SK-N-SH treated with all-trans-retinoic acid at 6 μM for 48 hours (cell line): ENCODE results near the gene ID4.
A peak's percentile ranks its signal among the peaks of the same experiment; 100 is the strongest.

Source experiments
- ATAC-seq: fragments of 200-7000 bp; cut with Tn5 transposase; 3 replicates; pipeline ENCODE4 v1.9.1; 2020; ENCODE audit warnings: mild to moderate bottlenecking, moderate library complexity
- ARNTL ChIP-seq: fragments of 450-650 bp; formaldehyde crosslinking; IDR thresholded peaks from 2 replicates; pipeline ENCODE4 v1.5.0; 2020; ENCODE audit warnings: low read depth, mild to moderate bottlenecking, moderate library complexity, borderline replicate concordance
- BACH2 ChIP-seq: fragments of 250-450 bp; sonication (Bioruptor Pico); IDR thresholded peaks from 2 replicates; pipeline ENCODE4 v1.9.0; 2021; ENCODE audit warnings: mild to moderate bottlenecking, borderline replicate concordance
- CSDC2 ChIP-seq: fragments of 250-450 bp; sonication (Bioruptor Pico); IDR thresholded peaks from 2 replicates; pipeline ENCODE4 v1.5.0; 2020; ENCODE audit warnings: mild to moderate bottlenecking, moderate library complexity
- GLIS3 ChIP-seq: fragments of 250-450 bp; sonication (Bioruptor Pico); IDR thresholded peaks from 2 replicates; pipeline ENCODE4 v1.5.0; 2020; ENCODE audit warnings: mild to moderate bottlenecking, moderate library complexity
- ISL1 ChIP-seq: fragments of 250-450 bp; sonication (Bioruptor Pico); IDR thresholded peaks from 2 replicates; pipeline ENCODE4 v2.1.2; 2022; ENCODE audit warnings: mild to moderate bottlenecking, moderate library complexity
- OSR1 ChIP-seq: fragments of 250-450 bp; sonication (Bioruptor Pico); IDR thresholded peaks from 2 replicates; pipeline ENCODE4 v1.8.0; 2022; ENCODE audit warnings: moderate library complexity, mild to moderate bottlenecking, inconsistent platforms
- PPARA ChIP-seq: fragments of 250-450 bp; sonication (Bioruptor Pico); IDR thresholded peaks from 2 replicates; pipeline ENCODE4 v1.5.0; 2020; ENCODE audit warnings: mild to moderate bottlenecking, borderline replicate concordance
- RARB ChIP-seq: fragments of 250-450 bp; sonication (Bioruptor Pico); IDR thresholded peaks from 2 replicates; pipeline ENCODE4 v1.8.0; 2021; ENCODE audit warnings: mild to moderate bottlenecking, moderate library complexity
- SNAI2 ChIP-seq: fragments of 250-450 bp; sonication (Bioruptor Pico); IDR thresholded peaks from 2 replicates; pipeline ENCODE4 v1.5.0; 2020; ENCODE audit warnings: mild to moderate bottlenecking, moderate library complexity
- TCF4 ChIP-seq: fragments of 250-450 bp; sonication (Bioruptor Pico); IDR thresholded peaks from 2 replicates; pipeline ENCODE4 v1.8.0; 2021; ENCODE audit warnings: mild to moderate bottlenecking, moderate library complexity, borderline replicate concordance
- TOX ChIP-seq: fragments of 250-450 bp; sonication (Bioruptor Pico); IDR thresholded peaks from 2 replicates; pipeline ENCODE4 v1.8.0; 2021; ENCODE audit warnings: mild to moderate bottlenecking, moderate library complexity, borderline replicate concordance
- ZC3H10 ChIP-seq: fragments of 250-450 bp; sonication (Bioruptor Pico); IDR thresholded peaks from 2 replicates; pipeline ENCODE4 v1.5.1; 2021; ENCODE audit warnings: mild to moderate bottlenecking, moderate library complexity
- ZFP3 ChIP-seq: fragments of 250-450 bp; sonication (Bioruptor Pico); IDR thresholded peaks from 2 replicates; pipeline ENCODE4 v1.5.0; 2020; ENCODE audit warnings: mild to moderate bottlenecking, moderate library complexity
- ZFP30 ChIP-seq: fragments of 450-650 bp; formaldehyde crosslinking; IDR thresholded peaks from 2 replicates; pipeline ENCODE4 v1.5.0; 2022; ENCODE audit warnings: mild to moderate bottlenecking, moderate library complexity
- ZNF565 ChIP-seq: fragments of 450-650 bp; formaldehyde crosslinking; conservative IDR thresholded peaks from 2 replicates; pipeline ENCODE4 v1.5.0; 2020; ENCODE audit warnings: low read depth, mild to moderate bottlenecking, moderate library complexity
- ZNF70 ChIP-seq: fragments of 450-650 bp; formaldehyde crosslinking; IDR thresholded peaks from 2 replicates; pipeline ENCODE4 v1.5.0; 2020; ENCODE audit warnings: mild to moderate bottlenecking, moderate library complexity
- ZNF8 ChIP-seq: fragments of 450-650 bp; formaldehyde crosslinking; IDR thresholded peaks from 2 replicates; pipeline ENCODE4 v1.5.0; 2020; ENCODE audit warnings: mild to moderate bottlenecking, moderate library complexity
- TF ChIP-seq, protein P1 (sequence below): fragments of 250-450 bp; sonication (Bioruptor Pico); IDR thresholded peaks from 2 replicates; pipeline ENCODE4 v1.5.0; 2020; ENCODE audit warnings: mild to moderate bottlenecking, moderate library complexity
- TF ChIP-seq, protein P2 (sequence below): fragments of 250-450 bp; sonication (Bioruptor Pico); IDR thresholded peaks from 2 replicates; pipeline ENCODE4 v1.5.1; 2020; ENCODE audit warnings: low read depth, mild to moderate bottlenecking, moderate library complexity
- TF ChIP-seq, protein P3 (sequence below): fragments of 250-450 bp; sonication (Bioruptor Pico); IDR thresholded peaks from 2 replicates; pipeline ENCODE4 v1.8.0; 2020; ENCODE audit warnings: mild to moderate bottlenecking, moderate library complexity, borderline replicate concordance
- TF ChIP-seq, protein P4 (sequence below): fragments of 250-450 bp; sonication (Bioruptor Pico); IDR thresholded peaks from 2 replicates; pipeline ENCODE4 v1.8.0; 2021; ENCODE audit warnings: low read depth, mild to moderate bottlenecking, moderate library complexity, borderline replicate concordance
- TF ChIP-seq, protein P5 (sequence below): fragments of 250-450 bp; sonication (Bioruptor Pico); IDR thresholded peaks from 2 replicates; pipeline ENCODE4 v1.5.1; 2021; ENCODE audit warnings: mild to moderate bottlenecking, moderate library complexity

Gene ID4

DNA sequence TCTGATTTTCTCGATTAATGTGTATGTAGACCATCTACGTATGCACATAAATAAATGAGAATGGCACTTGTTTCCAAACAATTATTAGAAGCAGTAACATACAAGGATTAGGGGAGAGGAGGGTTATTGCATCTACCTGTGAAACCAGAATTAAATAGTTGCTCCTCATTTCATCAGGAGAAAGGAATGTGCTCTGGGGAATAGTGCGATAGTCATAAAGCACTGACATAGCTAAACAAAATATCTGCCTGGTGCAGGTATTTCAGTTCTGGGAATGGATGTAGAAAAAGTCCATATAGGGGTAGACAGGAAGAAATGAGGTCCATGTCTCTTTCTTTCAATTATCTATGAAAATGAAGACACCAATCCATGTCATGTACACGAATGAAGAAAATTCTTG, 1.6 kb upstream of the ID4 start:
- no peak for ATAC-seq
- TF ChIP-seq ARNTL = no peak
- no peak for TF ChIP-seq RARB (CRISPR knock-in tag)
- no peak for TF ChIP-seq SNAI2 (CRISPR knock-in tag)
- no peak for TF ChIP-seq GLIS3 (CRISPR knock-in tag)
- TF ChIP-seq ZFP30 = no peak
- TF ChIP-seq, protein P1, sequence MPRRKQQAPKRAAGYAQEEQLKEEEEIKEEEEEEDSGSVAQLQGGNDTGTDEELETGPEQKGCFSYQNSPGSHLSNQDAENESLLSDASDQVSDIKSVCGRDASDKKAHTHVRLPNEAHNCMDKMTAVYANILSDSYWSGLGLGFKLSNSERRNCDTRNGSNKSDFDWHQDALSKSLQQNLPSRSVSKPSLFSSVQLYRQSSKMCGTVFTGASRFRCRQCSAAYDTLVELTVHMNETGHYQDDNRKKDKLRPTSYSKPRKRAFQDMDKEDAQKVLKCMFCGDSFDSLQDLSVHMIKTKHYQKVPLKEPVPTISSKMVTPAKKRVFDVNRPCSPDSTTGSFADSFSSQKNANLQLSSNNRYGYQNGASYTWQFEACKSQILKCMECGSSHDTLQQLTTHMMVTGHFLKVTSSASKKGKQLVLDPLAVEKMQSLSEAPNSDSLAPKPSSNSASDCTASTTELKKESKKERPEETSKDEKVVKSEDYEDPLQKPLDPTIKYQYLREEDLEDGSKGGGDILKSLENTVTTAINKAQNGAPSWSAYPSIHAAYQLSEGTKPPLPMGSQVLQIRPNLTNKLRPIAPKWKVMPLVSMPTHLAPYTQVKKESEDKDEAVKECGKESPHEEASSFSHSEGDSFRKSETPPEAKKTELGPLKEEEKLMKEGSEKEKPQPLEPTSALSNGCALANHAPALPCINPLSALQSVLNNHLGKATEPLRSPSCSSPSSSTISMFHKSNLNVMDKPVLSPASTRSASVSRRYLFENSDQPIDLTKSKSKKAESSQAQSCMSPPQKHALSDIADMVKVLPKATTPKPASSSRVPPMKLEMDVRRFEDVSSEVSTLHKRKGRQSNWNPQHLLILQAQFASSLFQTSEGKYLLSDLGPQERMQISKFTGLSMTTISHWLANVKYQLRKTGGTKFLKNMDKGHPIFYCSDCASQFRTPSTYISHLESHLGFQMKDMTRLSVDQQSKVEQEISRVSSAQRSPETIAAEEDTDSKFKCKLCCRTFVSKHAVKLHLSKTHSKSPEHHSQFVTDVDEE (CRISPR knock-in tag) = no peak
- TF ChIP-seq, protein P2, sequence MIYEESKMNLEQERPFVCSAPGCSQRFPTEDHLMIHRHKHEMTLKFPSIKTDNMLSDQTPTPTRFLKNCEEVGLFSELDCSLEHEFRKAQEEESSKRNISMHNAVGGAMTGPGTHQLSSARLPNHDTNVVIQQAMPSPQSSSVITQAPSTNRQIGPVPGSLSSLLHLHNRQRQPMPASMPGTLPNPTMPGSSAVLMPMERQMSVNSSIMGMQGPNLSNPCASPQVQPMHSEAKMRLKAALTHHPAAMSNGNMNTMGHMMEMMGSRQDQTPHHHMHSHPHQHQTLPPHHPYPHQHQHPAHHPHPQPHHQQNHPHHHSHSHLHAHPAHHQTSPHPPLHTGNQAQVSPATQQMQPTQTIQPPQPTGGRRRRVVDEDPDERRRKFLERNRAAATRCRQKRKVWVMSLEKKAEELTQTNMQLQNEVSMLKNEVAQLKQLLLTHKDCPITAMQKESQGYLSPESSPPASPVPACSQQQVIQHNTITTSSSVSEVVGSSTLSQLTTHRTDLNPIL (CRISPR knock-in tag) = no peak
- no peak for TF ChIP-seq ZNF70 (CRISPR knock-in tag)

DNA sequence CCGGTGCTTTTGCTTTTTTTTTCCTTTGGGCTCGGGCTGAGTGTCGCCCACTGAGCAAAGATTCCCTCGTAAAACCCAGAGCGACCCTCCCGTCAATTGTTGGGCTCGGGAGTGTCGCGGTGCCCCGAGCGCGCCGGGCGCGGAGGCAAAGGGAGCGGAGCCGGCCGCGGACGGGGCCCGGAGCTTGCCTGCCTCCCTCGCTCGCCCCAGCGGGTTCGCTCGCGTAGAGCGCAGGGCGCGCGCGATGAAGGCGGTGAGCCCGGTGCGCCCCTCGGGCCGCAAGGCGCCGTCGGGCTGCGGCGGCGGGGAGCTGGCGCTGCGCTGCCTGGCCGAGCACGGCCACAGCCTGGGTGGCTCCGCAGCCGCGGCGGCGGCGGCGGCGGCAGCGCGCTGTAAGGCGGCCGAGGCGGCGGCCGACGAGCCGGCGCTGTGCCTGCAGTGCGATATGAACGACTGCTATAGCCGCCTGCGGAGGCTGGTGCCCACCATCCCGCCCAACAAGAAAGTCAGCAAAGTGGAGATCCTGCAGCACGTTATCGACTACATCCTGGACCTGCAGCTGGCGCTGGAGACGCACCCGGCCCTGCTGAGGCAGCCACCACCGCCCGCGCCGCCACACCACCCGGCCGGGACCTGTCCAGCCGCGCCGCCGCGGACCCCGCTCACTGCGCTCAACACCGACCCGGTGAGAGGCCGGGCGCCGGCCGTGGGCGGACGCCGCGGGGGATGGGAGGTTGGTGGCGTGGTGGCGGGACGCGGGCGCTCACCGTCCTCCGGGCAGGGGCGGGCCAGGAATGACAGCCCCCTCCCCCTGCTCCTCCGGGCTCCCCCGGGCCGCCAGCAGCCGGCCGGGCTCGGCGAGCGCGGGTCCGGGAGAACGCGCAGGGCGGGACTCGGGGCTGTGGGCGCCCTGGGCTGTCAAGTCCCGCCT, 606 bp downstream of the ID4 start:
- ATAC-seq = peak; percentile 46

DNA sequence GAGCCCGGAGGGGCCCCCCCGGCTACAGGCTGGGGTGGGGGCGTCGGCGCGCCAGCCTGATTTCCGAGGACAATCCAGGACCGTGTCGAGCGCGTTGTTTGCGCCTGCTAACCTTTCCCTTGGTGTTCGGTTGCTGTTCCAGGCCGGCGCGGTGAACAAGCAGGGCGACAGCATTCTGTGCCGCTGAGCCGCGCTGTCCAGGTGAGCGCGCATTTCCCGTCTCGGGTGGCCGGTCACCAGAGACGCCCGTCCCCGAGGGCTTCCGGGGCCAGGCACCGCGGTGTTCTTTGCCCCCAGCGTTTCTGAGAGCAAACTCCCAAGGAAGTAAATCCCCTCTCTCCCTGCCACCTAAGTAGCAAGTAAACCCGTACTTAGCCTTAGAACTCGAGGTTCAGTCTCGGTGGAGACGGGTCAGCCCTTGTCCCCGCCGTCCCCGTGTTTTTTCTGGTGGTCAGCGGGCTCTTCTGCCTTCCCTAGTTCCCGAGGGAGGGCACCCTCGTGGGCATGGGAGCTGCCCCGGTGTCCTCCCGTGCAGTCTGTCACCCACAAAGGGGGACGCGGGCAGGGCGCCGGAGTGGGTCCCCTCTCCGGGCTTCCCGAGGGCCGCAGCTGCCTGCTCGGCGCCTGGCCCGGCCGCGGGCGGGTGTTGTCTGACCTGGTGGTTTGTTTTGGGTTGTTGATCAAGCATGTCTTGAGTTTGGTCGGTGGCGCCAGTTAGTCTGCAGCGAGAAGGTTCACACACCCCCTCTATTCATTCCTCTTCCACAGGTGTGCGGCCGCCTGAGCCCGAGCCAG, 1.5 kb downstream of the ID4 start:
- ATAC-seq = peak; percentile 32
- no peak for TF ChIP-seq ZFP3 (CRISPR knock-in tag)
- TF ChIP-seq TOX = no peak
- TF ChIP-seq ZNF8 = no peak
- no peak for TF ChIP-seq TCF4 (CRISPR knock-in tag)
- TF ChIP-seq ARNTL = no peak
- TF ChIP-seq, protein P3, sequence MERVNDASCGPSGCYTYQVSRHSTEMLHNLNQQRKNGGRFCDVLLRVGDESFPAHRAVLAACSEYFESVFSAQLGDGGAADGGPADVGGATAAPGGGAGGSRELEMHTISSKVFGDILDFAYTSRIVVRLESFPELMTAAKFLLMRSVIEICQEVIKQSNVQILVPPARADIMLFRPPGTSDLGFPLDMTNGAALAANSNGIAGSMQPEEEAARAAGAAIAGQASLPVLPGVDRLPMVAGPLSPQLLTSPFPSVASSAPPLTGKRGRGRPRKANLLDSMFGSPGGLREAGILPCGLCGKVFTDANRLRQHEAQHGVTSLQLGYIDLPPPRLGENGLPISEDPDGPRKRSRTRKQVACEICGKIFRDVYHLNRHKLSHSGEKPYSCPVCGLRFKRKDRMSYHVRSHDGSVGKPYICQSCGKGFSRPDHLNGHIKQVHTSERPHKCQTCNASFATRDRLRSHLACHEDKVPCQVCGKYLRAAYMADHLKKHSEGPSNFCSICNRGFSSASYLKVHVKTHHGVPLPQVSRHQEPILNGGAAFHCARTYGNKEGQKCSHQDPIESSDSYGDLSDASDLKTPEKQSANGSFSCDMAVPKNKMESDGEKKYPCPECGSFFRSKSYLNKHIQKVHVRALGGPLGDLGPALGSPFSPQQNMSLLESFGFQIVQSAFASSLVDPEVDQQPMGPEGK (CRISPR knock-in tag) = no peak
- TF ChIP-seq OSR1 = no peak
- TF ChIP-seq, protein P4, sequence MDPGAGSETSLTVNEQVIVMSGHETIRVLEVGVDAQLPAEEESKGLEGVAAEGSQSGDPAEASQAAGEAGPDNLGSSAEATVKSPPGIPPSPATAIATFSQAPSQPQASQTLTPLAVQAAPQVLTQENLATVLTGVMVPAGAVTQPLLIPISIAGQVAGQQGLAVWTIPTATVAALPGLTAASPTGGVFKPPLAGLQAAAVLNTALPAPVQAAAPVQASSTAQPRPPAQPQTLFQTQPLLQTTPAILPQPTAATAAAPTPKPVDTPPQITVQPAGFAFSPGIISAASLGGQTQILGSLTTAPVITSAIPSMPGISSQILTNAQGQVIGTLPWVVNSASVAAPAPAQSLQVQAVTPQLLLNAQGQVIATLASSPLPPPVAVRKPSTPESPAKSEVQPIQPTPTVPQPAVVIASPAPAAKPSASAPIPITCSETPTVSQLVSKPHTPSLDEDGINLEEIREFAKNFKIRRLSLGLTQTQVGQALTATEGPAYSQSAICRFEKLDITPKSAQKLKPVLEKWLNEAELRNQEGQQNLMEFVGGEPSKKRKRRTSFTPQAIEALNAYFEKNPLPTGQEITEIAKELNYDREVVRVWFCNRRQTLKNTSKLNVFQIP (CRISPR knock-in tag) = no peak
- TF ChIP-seq ISL1 (CRISPR knock-in tag) = no peak
- no peak for TF ChIP-seq RARB (CRISPR knock-in tag)
- no peak for TF ChIP-seq ZFP30
- TF ChIP-seq PPARA (CRISPR knock-in tag) = no peak
- TF ChIP-seq, protein P2 (CRISPR knock-in tag) = no peak
- TF ChIP-seq ZC3H10 (CRISPR knock-in tag) = no peak
- TF ChIP-seq, protein P5, sequence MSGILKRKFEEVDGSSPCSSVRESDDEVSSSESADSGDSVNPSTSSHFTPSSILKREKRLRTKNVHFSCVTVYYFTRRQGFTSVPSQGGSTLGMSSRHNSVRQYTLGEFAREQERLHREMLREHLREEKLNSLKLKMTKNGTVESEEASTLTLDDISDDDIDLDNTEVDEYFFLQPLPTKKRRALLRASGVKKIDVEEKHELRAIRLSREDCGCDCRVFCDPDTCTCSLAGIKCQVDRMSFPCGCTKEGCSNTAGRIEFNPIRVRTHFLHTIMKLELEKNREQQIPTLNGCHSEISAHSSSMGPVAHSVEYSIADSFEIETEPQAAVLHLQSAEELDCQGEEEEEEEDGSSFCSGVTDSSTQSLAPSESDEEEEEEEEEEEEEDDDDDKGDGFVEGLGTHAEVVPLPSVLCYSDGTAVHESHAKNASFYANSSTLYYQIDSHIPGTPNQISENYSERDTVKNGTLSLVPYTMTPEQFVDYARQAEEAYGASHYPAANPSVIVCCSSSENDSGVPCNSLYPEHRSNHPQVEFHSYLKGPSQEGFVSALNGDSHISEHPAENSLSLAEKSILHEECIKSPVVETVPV (CRISPR knock-in tag) = no peak
- TF ChIP-seq CSDC2 = no peak
- no peak for TF ChIP-seq GLIS3 (CRISPR knock-in tag)
- TF ChIP-seq BACH2 = no peak

More for the DNA sequence above, 606 bp downstream of the ID4 start:
- TF ChIP-seq, protein P2 (CRISPR knock-in tag) = no peak
- TF ChIP-seq ZFP3 (CRISPR knock-in tag) (no peak), TOX (no peak), ISL1 (CRISPR knock-in tag) (no peak), ZNF565 (CRISPR knock-in tag) (no peak), ARNTL (no peak), BACH2 (no peak)
